Pons (tissue), 1 donor: ENCODE measurements around the gene LY6G5C.
"Not testable (repeated sequence)": the region's sequence is repeated elsewhere in the genome, so short reads cannot be mapped to it uniquely, and the experiment has no call there.

Source experiments
- DNase-seq: peaks from one replicate; pipeline ENCODE4 v3.0.0-alpha.2; 2016; ENCODE audit warnings: low spot score

Gene LY6G5C

GRCh38 chr6:31715022-31715958 is 34.4 kb upstream of the LY6G5C start, which contains the start of gene LY6G6D:
Gene LY6G6D, plus strand, starts transcription at chr6:31715348. Its CDS starts 8 bp downstream, at chr6:31715356.
- no peak for DNase-seq

- no peak for DNase-seq
Measured at GRCh38 chr6:31713991-31714684, 33.3 kb upstream of the LY6G5C start.

- DNase-seq = no peak
Measured at GRCh38 chr6:31713465-31713864, 32.6 kb upstream of the LY6G5C start.

GRCh38 chr6:31712296-31712695 is 31.4 kb upstream of the LY6G5C start:
- no peak for DNase-seq

DNA sequence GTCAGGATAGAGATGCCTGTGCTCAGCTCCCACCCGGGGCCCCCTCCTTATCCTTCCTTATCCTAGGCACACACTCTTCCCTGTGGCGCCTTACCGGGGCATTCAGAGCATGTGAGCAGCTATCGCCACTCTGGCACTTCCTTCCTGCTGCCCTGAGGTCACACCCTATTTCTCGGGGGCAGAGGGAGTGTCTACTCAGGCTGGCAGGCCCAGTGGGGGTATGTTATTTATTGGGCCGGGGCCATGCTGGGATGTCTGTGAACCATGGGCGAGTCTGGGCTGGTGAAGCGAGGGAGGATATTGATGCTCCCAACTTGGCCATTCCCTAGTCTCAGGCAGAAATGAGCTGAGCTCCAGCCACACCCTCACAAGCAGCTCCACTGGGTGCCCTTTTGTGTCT is 30.4 kb upstream of the LY6G5C start:
- DNase-seq = no peak

GRCh38 chr6:31710523-31711219 is 29.8 kb upstream of the LY6G5C start:
- no peak for DNase-seq

GRCh38 chr6:31709157-31709556 is 28.3 kb upstream of the LY6G5C start:
- DNase-seq = not testable (repeated sequence)

- no peak for DNase-seq
Measured at GRCh38 chr6:31708224-31708623, 27.4 kb upstream of the LY6G5C start.

DNA sequence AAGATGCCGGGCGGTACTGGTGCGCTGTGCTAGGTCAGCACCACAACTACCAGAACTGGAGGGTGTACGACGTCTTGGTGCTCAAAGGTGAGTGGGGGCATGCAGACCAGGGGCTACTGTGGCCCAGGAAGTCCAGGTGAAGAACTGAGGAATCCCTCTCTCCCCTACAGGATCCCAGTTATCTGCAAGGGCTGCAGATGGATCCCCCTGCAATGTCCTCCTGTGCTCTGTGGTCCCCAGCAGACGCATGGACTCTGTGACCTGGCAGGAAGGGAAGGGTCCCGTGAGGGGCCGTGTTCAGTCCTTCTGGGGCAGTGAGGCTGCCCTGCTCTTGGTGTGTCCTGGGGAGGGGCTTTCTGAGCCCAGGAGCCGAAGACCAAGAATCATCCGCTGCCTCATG is 26.8 kb upstream of the LY6G5C start:
- DNase-seq = no peak

DNA sequence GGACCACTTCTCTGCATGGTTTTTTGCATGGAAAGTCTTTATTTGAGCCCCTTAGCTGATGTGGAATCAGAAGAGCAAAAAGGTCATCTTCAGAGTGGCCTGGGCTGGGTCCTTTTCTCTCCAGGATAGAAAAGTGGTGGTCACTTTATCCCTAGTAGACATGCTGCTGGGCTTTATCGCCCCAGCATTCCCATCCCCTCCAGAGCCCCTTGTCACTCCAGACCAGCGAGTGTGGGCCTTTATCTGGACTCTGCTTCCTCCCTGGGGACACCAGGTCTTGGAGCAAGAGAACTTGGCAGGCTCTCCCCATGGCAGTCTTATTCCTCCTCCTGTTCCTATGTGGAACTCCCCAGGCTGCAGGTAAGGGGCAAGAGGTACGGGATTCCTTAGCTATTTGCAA is 25.7 kb upstream of the LY6G5C start, which contains the start of gene LY6G6F:
TSS of gene LY6G6F (plus strand) at position 268 of the 400 bp plus-strand sequence. CDS start at position 309, 41 bp downstream.
- DNase-seq = no peak

DNA sequence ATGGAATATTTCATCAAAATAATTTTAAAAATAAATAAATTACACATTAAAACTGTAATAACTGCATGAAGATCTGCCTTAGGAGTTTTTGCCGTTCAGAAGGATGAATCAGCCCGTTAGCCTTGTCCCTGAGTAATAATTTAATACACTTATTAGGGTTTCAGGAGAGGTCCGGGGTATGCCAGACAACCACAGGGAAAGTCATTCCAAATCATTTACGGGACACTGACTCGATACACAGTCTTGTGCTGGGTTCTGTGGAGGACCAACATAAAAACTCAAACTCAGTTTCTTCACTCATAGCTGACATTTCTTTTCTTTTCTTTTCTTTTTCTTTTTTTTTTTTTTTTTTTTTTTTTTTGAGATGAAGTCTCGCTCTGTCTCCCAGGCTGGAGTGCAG is 25.1 kb upstream of the LY6G5C start:
- DNase-seq = no peak

DNA sequence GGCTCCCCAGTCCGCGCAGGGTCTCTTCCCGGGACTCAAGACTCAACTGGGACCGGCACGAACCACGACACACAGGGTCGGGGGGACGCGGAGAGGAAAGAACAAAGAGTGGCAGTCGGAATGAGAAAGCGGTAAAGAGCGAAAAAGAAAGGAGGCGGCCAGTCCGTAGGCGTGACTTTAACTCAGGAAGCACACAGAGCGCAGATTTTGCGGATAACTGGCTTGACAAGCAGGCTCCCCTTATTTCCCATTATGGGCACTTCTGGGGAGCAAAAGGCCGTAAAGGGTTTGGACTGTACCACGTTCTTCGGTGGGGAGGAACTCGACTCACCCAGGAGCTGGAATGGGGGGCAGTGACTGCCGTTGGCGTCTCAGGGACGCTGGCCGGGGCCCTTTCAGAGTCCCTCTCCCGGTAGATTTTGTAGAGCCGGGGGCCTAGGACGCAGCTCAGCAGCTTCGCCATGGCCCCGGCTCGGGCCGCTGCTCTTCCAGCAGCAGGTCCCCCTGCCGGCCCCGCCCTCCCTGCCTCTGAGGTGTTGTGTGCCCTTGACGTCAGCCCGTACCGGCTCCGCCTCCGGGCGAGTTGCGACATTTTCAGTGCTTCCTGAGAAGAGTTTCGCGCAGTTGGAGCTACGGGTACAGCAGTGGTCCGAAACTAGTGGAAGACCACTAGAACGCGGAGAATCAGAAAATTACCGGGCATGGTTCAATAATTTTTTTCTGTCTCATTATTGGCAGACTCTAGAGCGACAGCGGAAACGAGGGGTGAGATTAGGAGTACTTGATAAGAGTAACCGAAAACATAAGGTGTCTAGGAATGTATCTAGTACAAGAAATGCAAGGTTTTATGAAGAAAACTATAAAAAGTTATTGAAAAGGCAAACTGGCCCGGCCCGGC is 22.2 kb upstream of the LY6G5C start, which contains the start of gene ABHD16A:
TSS of gene ABHD16A (minus strand) at position 506 of the 898 bp plus-strand sequence. CDS start at position 463, 43 bp downstream.
- DNase-seq = peak; percentile 98

GRCh38 chr6:31702405-31702818 is 21.5 kb upstream of the LY6G5C start:
- DNase-seq = no peak

GRCh38 chr6:31701666-31702404 is 21.0 kb upstream of the LY6G5C start:
- peak; percentile 18 for DNase-seq

DNA sequence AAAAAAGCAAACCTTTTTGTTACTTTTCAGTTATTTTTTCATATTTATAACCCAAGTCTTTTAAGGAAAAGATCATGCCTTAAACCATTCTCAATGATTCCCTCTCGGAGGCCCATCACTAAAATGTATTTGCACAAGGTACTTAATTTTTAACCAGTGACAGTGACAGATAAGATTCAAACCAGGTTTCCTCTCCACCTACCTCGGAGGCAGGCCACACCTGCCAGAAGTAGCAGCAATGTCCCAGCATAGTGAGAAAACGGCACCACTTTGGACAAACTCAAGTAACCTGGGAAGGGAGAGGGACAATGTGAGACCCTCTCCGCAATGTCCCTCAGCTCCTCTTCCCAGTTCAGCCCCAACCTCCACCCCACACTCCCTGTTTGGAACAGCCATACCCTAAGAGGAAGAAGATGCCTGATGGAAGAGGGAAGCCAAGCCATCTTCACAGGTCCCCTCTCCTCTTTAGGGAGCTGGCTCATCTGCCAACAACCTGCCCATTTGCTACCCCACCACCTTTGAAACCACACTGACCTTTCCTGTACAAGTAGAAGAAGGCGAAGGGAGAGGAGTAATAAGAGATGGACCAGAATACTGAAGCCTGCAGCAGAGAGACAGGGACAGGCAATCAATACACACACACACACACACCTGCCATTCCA is 20.0 kb upstream of the LY6G5C start:
- no peak for DNase-seq

DNA sequence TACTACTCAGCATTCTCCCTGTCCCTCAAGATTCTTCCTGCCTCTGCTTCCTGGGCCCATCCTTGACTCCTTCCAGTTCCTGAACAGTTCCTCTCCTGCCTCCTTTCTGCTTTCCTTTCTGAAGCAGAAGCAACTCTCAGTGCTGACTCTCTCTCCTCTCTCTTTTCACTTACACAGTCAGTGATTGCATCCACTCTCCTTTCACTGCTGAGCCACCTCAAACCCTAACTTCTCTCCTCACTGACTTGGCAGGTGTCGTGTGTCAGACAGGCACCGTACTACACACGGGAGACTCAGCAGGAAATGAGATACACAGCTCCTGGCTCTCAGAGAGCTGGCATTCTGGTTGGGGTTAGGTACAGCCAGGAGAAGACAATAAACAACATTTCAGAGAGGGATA is 16.7 kb upstream of the LY6G5C start:
- no peak for DNase-seq

GRCh38 chr6:31693535-31693934 is 12.7 kb upstream of the LY6G5C start:
- DNase-seq = no peak

DNA sequence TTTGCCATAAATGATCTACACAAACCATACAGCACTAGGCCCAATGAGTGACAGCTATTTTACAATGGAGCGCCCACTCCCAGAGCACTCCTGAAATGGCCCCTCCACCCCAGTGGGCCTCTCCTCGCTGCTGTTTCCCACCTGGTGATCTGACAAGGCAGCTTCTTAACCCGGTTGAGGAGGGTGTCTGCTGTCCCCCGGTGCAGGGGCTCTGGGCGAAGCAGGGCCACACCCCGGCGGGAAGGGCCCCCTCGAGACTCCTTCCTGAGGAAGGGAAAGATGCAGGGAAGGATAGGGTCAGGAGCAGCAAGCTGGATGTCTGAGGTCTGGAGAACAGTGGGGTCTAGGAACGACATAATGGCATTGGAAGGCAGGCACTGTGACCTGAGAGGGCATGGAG is 12.0 kb upstream of the LY6G5C start:
- DNase-seq = no peak

- no peak for DNase-seq
Measured at GRCh38 chr6:31692353-31692752, 11.5 kb upstream of the LY6G5C start.

DNA sequence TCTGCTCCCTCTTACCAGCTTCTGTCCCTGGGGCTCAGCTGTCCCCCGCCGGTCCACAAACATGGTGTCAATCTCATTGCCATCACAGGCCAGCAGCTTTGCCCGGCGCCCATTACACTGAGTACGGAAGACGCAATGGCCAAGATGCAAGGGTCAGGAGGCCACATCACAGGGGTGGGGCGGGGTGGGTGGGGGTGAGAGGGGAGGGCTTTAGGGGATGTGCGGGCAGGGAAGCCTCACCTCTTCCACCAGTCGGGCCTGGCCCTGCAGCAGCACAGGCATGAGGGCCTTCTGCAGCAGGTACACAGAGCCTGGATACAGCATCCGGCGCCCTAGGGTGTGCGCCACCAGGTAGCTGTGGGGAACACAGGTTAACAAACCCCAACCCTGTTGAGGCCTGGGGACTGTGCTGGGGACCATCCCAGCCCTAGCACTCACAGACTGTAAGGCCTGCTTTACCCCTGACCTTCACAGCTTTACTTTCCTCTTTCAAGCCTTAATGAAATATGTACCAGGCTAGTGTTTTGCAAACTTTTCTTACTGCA is 10.8 kb upstream of the LY6G5C start:
- no peak for DNase-seq
